ENCODE data around the gene DGAT2. TPM values are rescaled to one million over a fixed set of nuclear protein-coding genes. Genes with fewer than 3 reads are reported as not detected.

Gene DGAT2
- total and polyA plus RNA-seq, 4 donors = 57.2 to 152 (median 108) TPM

- H3K27me3 ChIP-seq (ENCODE audit: control insufficient read depth in 4 of 4, insufficient read depth in 4 of 4, low read length in 3 of 4) = no peaks in the 10 kb centered on the region
- peak overlapping the region; percentile 23 to 80 for H3K9ac ChIP-seq (ENCODE audit: low read depth in 1 of 2, low read length in 2 of 2)
- no peaks in the 10 kb centered on the region for H3K36me3 ChIP-seq (ENCODE audit: control insufficient read depth in 4 of 4, insufficient read depth in 3 of 4, low read depth in 1 of 4, low read length in 3 of 4)
- DNase-seq (ENCODE audit: low spot score) = peak; percentile 43
- H3K27ac ChIP-seq (ENCODE audit: low read depth in 1 of 2, low read length in 2 of 2) = peak overlapping the region; percentile 75 to 82
- H3K9me3 ChIP-seq (ENCODE audit: control insufficient read depth in 4 of 4, low read length in 3 of 4) = no peaks in the 10 kb centered on the region
- peak overlapping the region; percentile 48 to 82 (median 49) for H3K4me3 ChIP-seq (ENCODE audit: low read depth in 1 of 3, low read length in 3 of 3)
- TF ChIP-seq ZBTB33 (IDR thresholded peaks at IDR 0.05) (no peak), RAD21 (IDR thresholded peaks at IDR 0.05) (no peak), RXRA (IDR thresholded peaks at IDR 0.05) (peak; percentile 71 to 74), TAF1 (conservative IDR thresholded peaks at IDR 0.05) (peak; percentile 69), FOXA1 (IDR thresholded peaks at IDR 0.05) (no peak), JUND (IDR thresholded peaks at IDR 0.05) (peak in 1 of 2 donors; percentile 42), YY1 (IDR thresholded peaks at IDR 0.05) (peak; percentile 61), EGR1 (IDR thresholded peaks at IDR 0.05; ENCODE audit: low read depth in 2 of 2) (no peak), REST (IDR thresholded peaks at IDR 0.05) (peak; percentile 62), ATF3 (IDR thresholded peaks at IDR 0.05) (no peak), FOXA2 (IDR thresholded peaks at IDR 0.05) (no peak), CTCF (IDR thresholded peaks at IDR 0.05; ENCODE audit: low read depth, low read length, missing input control) (no peak), HNF4G (IDR thresholded peaks at IDR 0.05) (peak; percentile 81), SP1 (IDR thresholded peaks at IDR 0.05) (peak; percentile 85), MAX (IDR thresholded peaks at IDR 0.05) (peak; percentile 87), NR2F2 (IDR thresholded peaks at IDR 0.05) (no peak), GABPA (IDR thresholded peaks at IDR 0.05 in 1 of 2, conservative IDR thresholded peaks at IDR 0.05 in 1 of 2) (peak in 1 of 2 donors; percentile 79), HNF4A (conservative IDR thresholded peaks at IDR 0.05) (peak; percentile 93 to 96)
- WGBS = 34% methylated on average over 14 of the region's 14 CpGs
- peaks cover 15 to 69% (median 56%) of the 10 kb centered on the region in 4 donors for H3K4me1 ChIP-seq (ENCODE audit: control insufficient read depth in 4 of 4, insufficient read depth in 4 of 4, low read length in 3 of 4)
Measured at GRCh38 chr11:75719340-75720239, 49.0 kb upstream of the DGAT2 start.

All from liver (tissue), 9 donors.